Bronchial epithelial cell (primary cell): ENCODE measurements around the gene CAMK4. TPM values are rescaled to one million over a fixed set of nuclear protein-coding genes. Genes with fewer than 3 reads are reported as not detected.

Source experiments
- DNase-seq: peaks from one replicate; pipeline ENCODE4 v3.0.0-alpha.2; 2010; ENCODE audit warnings: low read depth
- FAIRE-seq: peaks from 2 replicates; lab custom pipeline; 2011; peaks lifted over from hg19 to GRCh38; lab: Jason Lieb, UNC
- H3K27me3 ChIP-seq: 2 replicates; pipeline ENCODE4 v1.5.1; 2011; ENCODE audit warnings: low read length; ENCODE audit not compliant: control insufficient read depth, insufficient read depth
- H3K36me3 ChIP-seq: 2 replicates; pipeline ENCODE4 v1.5.1; 2011; ENCODE audit warnings: low read length; ENCODE audit not compliant: control insufficient read depth, insufficient read depth
- H3K4me3 ChIP-seq: 2 replicates; pipeline ENCODE4 v1.5.1; 2011; ENCODE audit warnings: mild to moderate bottlenecking, low read depth, low read length, control low read depth
- CTCF ChIP-seq: IDR thresholded peaks from 2 replicates; pipeline ENCODE4 v1.5.1; 2011; ENCODE audit warnings: mild to moderate bottlenecking, moderate library complexity, low read length, control low read depth, inconsistent platforms; ENCODE audit not compliant: insufficient read depth, severe bottlenecking
- total RNA-seq: library from RNA; depleted of rRNA; stranded (reverse); fragments of >200 nt; gene quantifications from 2 replicates; pipeline ENCODE4 v1.2.1, GENCODE V29; 2014

The CAMK4 gene
- total RNA-seq, 1 donor from 2014 or later, result 0.26 TPM

GRCh38 chr5:111197523-111197922 lies 26.7 kb upstream of the CAMK4 start:
- H3K27me3 ChIP-seq, result peaks cover 1% of the 10 kb centered on the region
- DNase-seq (no peak), FAIRE-seq (no peak)
- no peak overlapping the region for H3K4me3 ChIP-seq
- no peak for TF ChIP-seq CTCF
- H3K36me3 ChIP-seq, result no peaks in the 10 kb centered on the region

DNA sequence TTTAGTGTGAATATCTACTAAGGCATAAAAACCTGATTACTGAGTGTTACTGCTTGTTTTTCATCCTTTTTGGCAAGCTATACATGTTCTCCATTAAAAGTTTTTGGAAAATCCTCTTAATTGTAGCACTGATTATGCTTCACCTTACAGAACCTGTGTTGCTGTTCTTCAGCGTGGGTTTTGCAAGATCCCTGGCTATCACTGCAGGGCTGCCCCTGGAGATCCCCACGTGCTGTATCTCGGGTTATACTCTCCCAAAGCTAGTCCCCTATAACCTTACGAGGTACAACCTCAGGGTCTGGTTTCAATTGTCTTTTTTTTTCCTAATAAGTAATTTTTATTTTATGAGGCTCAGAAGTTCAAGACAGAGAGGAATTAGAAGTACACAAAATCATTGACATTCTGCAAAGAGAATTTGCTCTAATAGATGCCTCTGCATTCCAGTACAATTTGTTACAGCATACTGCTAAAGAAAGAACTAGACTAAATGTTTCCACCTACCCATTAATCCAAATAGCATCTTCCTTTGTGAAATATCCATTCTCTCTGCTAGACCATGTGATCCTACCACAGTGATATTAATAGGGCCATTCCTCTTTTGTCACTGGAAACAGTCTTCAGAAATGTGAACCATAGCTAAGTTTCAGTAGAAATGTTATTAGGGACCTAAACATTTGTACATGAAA lies 25.8 kb upstream of the CAMK4 start:
- Histone ChIP-seq H3K4me3 (no peak overlapping the region), H3K36me3 (no peaks in the 10 kb centered on the region), H3K27me3 (peaks cover 1% of the 10 kb centered on the region)
- FAIRE-seq, result no peak
- no peak for DNase-seq
- TF ChIP-seq CTCF, result no peak

- Histone ChIP-seq H3K4me3 (no peak overlapping the region), H3K36me3 (no peaks in the 10 kb centered on the region), H3K27me3 (peaks cover 3% of the 10 kb centered on the region)
- DNase-seq, result no peak
- no peak for FAIRE-seq
- no peak for TF ChIP-seq CTCF
These were observed 23.4 kb upstream of the CAMK4 start for GRCh38 chr5:111200828-111201227.

- peaks cover 3% of the 10 kb centered on the region for H3K27me3 ChIP-seq
- TF ChIP-seq CTCF, result no peak
- DNase-seq (no peak), FAIRE-seq (no peak)
- no peaks in the 10 kb centered on the region for H3K36me3 ChIP-seq
- H3K4me3 ChIP-seq, result no peak overlapping the region
These were observed 22.5 kb upstream of the CAMK4 start for GRCh38 chr5:111201705-111202104.

GRCh38 chr5:111211341-111211740 lies 12.8 kb upstream of the CAMK4 start:
- Histone ChIP-seq H3K36me3 (no peaks in the 10 kb centered on the region), H3K27me3 (peaks cover 2% of the 10 kb centered on the region), H3K4me3 (no peak overlapping the region)
- no peak for TF ChIP-seq CTCF
- FAIRE-seq, result no peak
- DNase-seq, result no peak

- no peak for FAIRE-seq
- H3K36me3 ChIP-seq, result no peaks in the 10 kb centered on the region
- peaks cover 2% of the 10 kb centered on the region for H3K27me3 ChIP-seq
- TF ChIP-seq CTCF, result no peak
- no peak for DNase-seq
- no peak overlapping the region for H3K4me3 ChIP-seq
These were observed 10.0 kb upstream of the CAMK4 start for GRCh38 chr5:111214052-111214742.
